Ovary (tissue), 3 donors: Measurements from ENCODE around the gene ZNF677.

Source experiments
- POLR2A ChIP-seq: fragments of 450-650 bp; IDR thresholded peaks from one replicate; pipeline ENCODE4 v1.6.1; 2017; ENCODE audit warnings: antibody characterized with exemption, mild to moderate bottlenecking, moderate library complexity
- TF ChIP-seq, protein P1 (sequence below), 3 donors: fragments of 450-650 bp in 2 of 3; fragments of 200-600 bp in 1 of 3; IDR thresholded peaks; one replicate each; pipeline versions ENCODE4 v1.5.1 to v1.8.0; 2016 to 2022; ENCODE audit warnings: antibody characterized with exemption in 3 of 3, mild to moderate bottlenecking in 1 of 3
- donor health status: DM: no; HTN: no; CAD: no.

DNA sequence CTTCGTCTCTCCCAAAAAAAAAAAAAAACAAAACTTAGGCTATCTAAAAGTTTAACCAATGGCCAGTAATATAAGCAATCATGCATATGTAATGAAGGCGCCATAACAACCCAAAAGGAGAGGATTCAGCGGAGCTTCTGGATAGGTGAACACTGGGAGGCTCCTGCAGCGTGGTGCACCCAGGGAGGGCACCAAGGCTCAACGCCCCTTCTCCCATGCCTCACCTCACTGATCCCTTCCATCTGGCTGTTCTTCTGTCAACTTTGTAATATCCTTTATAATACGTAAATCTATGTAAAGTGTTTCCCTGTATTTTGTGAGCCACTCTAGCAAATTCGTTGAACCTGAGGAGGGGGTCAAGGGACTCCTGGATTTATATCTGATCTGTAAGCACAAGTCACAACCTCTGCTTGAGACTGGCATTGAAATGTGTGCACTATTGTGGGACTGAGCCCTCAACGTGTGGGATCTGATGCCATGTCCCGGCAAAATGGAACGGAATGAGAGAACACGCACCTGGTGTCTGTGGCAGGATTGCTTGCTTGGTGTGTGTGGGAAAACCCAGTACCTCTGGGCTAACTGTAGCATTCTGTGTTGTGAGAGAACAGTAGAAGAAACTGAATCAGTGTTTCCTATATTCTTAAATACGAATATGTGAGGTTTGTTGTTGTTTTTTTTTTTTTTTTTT, 61.0 kb downstream of the ZNF677 start:
- TF ChIP-seq, protein P1, sequence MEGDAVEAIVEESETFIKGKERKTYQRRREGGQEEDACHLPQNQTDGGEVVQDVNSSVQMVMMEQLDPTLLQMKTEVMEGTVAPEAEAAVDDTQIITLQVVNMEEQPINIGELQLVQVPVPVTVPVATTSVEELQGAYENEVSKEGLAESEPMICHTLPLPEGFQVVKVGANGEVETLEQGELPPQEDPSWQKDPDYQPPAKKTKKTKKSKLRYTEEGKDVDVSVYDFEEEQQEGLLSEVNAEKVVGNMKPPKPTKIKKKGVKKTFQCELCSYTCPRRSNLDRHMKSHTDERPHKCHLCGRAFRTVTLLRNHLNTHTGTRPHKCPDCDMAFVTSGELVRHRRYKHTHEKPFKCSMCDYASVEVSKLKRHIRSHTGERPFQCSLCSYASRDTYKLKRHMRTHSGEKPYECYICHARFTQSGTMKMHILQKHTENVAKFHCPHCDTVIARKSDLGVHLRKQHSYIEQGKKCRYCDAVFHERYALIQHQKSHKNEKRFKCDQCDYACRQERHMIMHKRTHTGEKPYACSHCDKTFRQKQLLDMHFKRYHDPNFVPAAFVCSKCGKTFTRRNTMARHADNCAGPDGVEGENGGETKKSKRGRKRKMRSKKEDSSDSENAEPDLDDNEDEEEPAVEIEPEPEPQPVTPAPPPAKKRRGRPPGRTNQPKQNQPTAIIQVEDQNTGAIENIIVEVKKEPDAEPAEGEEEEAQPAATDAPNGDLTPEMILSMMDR (IDR thresholded peaks at IDR 0.05) = no peak
- no peak for TF ChIP-seq POLR2A
